BLaER1 treated with 17β-estradiol and CSF1 and Interleukin-3, amounts not matched to agents 10 nM and 100 nM (cell line): ENCODE data around the gene COL4A1.
A peak's percentile ranks its signal among the peaks of the same experiment; 100 is the strongest.

Experiments
- H3K27ac ChIP-seq, 11 experiments: shearing (Covaris generic); formaldehyde crosslinking; 2 replicates each; pipeline ENCODE4 v1.8.1; 2022
- H3K27me3 ChIP-seq, 11 experiments: shearing (Covaris generic); formaldehyde crosslinking; 2 replicates each; pipeline ENCODE4 v1.8.1; 2022
- H3K36me3 ChIP-seq, 11 experiments: shearing (Covaris generic); formaldehyde crosslinking; 2 replicates each; pipeline ENCODE4 v1.8.1; 2022
- H3K4me1 ChIP-seq, 10 experiments: shearing (Covaris generic); formaldehyde crosslinking; 2 replicates each; pipeline ENCODE4 v1.8.1; 2022
- H3K4me2 ChIP-seq, 11 experiments: shearing (Covaris generic); formaldehyde crosslinking; 2 replicates each; pipeline ENCODE4 v1.8.1; 2022
- H3K4me3 ChIP-seq, 10 experiments: shearing (Covaris generic); formaldehyde crosslinking; 2 replicates each; pipeline ENCODE4 v1.8.1; 2022
- H3K9ac ChIP-seq, 11 experiments: shearing (Covaris generic); formaldehyde crosslinking; 2 replicates each; pipeline ENCODE4 v1.8.1; 2022
- H3K9me3 ChIP-seq, 11 experiments: shearing (Covaris generic); formaldehyde crosslinking; replicated peaks in 1 of 11; 2 replicates each; pipeline ENCODE4 v1.8.1; 2022
- H4K20me1 ChIP-seq, 11 experiments: shearing (Covaris generic); formaldehyde crosslinking; 2 replicates each; pipeline ENCODE4 v1.8.1; 2022
- Cebpa-rat ChIP-seq, 11 experiments: shearing (Covaris generic); IDR thresholded peaks; 2 replicates each; pipeline ENCODE4 v1.8.1; 2022

Gene COL4A1

DNA sequence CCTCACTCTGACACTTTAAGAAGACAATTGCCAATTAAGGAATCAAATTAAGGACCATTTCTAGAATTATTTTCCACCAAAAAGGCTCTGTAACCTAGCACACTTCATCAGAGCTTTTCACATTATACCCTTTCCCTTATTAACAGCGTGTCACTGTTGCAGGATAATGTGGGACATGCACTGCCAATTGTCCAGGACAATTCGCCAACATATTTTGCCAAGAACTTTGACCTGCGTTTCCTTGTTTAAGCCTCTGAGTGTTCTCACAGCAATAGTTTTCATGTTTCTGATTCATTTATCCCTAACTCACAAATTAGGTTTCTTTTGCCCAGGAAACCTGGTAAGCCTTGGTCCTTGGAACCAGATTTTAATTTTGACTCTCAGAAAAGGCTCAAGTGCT, 13.3 kb downstream of the COL4A1 start:
- H3K4me2 ChIP-seq, result no peak overlapping the region
- H3K36me3 ChIP-seq, result no peaks in the 10 kb centered on the region
- no peak overlapping the region for H3K27ac ChIP-seq
- H3K9me3 ChIP-seq, result no peaks in the 10 kb centered on the region; a peak in 1 of 22 replicates
- H3K27me3 ChIP-seq, result peaks cover 4 to 7% (median 6%) of the 10 kb centered on the region in 11 experiments; a peak in 17 of 22 replicates
- no peak for TF ChIP-seq Cebpa-rat (IDR thresholded peaks at IDR 0.05)
- no peaks in the 10 kb centered on the region for H4K20me1 ChIP-seq
- H3K4me3 ChIP-seq, result no peak overlapping the region
- H3K4me1 ChIP-seq, result peaks cover 0 to 6% (median 5%) of the 10 kb centered on the region in 10 experiments; a peak in 9 of 20 replicates
- H3K9ac ChIP-seq, result no peak overlapping the region

- no peak overlapping the region for H3K9ac ChIP-seq
- TF ChIP-seq Cebpa-rat (IDR thresholded peaks at IDR 0.05), result no peak
- H4K20me1 ChIP-seq, result no peaks in the 10 kb centered on the region
- peaks cover 0 to under 1% (median 0%) of the 10 kb centered on the region in 11 experiments; a peak in 4 of 22 replicates for H3K27me3 ChIP-seq
- no peaks in the 10 kb centered on the region; a peak in 1 of 22 replicates for H3K9me3 ChIP-seq
- H3K4me1 ChIP-seq, result peaks cover 0 to 4% (median 1%) of the 10 kb centered on the region in 10 experiments; a peak in 8 of 20 replicates
- no peak overlapping the region for H3K4me3 ChIP-seq
- no peak overlapping the region for H3K27ac ChIP-seq
- no peaks in the 10 kb centered on the region for H3K36me3 ChIP-seq
- H3K4me2 ChIP-seq, result no peak overlapping the region
These were observed 13.9 kb downstream of the COL4A1 start for GRCh38 chr13:110293037-110293436.

DNA sequence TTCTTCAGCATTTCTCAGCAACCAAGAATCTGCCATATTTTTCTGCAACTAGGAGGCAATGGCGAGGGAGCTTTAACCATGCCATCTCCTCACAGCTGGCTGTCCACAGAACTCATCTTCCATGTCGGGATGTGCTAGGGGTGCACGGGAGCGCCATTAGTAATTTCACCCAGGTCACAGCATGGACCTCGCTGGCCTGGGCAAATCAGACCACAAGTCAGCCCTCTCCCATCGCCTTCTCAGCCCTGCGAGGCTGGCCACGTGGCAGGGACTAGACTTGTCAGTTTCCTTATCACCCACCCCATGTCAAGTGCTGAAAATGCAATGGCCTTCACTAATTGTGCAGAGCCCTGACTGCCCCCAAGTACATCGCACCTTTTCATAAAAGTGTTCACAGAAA, 15.7 kb downstream of the COL4A1 start:
- Histone ChIP-seq H3K4me3 (no peak overlapping the region), H3K9me3 (peaks cover 0 to 1% (median 0%) of the 10 kb centered on the region in 11 experiments; a peak in 1 of 22 replicates), H3K4me2 (no peak overlapping the region), H3K27ac (no peak overlapping the region), H3K36me3 (no peaks in the 10 kb centered on the region), H3K4me1 (peaks cover 0 to 20% (median 13%) of the 10 kb centered on the region in 10 experiments; a peak in 14 of 20 replicates), H3K27me3 (no peaks in the 10 kb centered on the region), H4K20me1 (no peaks in the 10 kb centered on the region), H3K9ac (no peak overlapping the region)
- TF ChIP-seq Cebpa-rat (IDR thresholded peaks at IDR 0.05), result no peak

DNA sequence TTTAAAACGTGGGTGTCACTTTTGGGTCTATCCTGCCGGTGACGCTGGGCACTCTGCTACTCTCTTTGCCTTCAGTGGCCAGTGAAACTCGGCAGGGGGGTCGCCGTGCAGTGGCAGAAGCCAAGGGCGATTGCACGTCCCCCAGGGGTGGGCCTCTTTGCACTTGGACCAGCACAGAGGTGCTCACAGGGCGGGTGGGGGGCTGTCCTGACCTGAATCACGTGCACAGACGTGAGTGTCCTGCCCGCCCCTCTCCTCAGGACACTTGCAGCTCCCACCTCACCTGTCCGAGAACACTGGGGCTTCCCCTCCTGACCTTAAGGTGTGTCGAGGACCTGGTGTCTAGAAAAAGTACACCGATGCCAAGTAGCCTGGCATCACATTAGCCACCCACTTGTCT, 16.1 kb downstream of the COL4A1 start:
- Histone ChIP-seq H3K36me3 (no peaks in the 10 kb centered on the region), H3K4me3 (no peak overlapping the region), H3K27me3 (no peaks in the 10 kb centered on the region), H4K20me1 (no peaks in the 10 kb centered on the region), H3K4me2 (no peak overlapping the region), H3K27ac (no peak overlapping the region), H3K4me1 (peaks cover 0 to 20% (median 13%) of the 10 kb centered on the region in 10 experiments; a peak in 14 of 20 replicates), H3K9ac (no peak overlapping the region), H3K9me3 (peaks cover 0 to 6% (median 0%) of the 10 kb centered on the region in 11 experiments; a peak in 1 of 22 replicates)
- no peak for TF ChIP-seq Cebpa-rat (IDR thresholded peaks at IDR 0.05)

- Histone ChIP-seq H3K36me3 (no peaks in the 10 kb centered on the region), H3K27me3 (no peaks in the 10 kb centered on the region), H3K4me2 (no peak overlapping the region), H3K27ac (no peak overlapping the region), H3K4me1 (peaks cover 0 to 20% (median 13%) of the 10 kb centered on the region in 10 experiments; a peak in 14 of 20 replicates), H3K9ac (no peak overlapping the region), H3K9me3 (peaks cover 0 to 6% (median 0%) of the 10 kb centered on the region in 11 experiments; a peak in 1 of 22 replicates), H4K20me1 (no peaks in the 10 kb centered on the region), H3K4me3 (no peak overlapping the region)
- TF ChIP-seq Cebpa-rat (IDR thresholded peaks at IDR 0.05), result no peak
These were observed 16.8 kb downstream of the COL4A1 start for GRCh38 chr13:110290153-110290552.

GRCh38 chr13:110289661-110290060, 17.3 kb downstream of the COL4A1 start:
- no peak for TF ChIP-seq Cebpa-rat (IDR thresholded peaks at IDR 0.05)
- Histone ChIP-seq H3K9me3 (peaks cover 0 to 6% (median 0%) of the 10 kb centered on the region in 11 experiments; a peak in 1 of 22 replicates), H3K9ac (no peak overlapping the region), H3K4me2 (no peak overlapping the region), H3K4me3 (no peak overlapping the region), H4K20me1 (no peaks in the 10 kb centered on the region), H3K36me3 (no peaks in the 10 kb centered on the region), H3K27me3 (no peaks in the 10 kb centered on the region), H3K4me1 (peaks cover 0 to 20% (median 13%) of the 10 kb centered on the region in 10 experiments; a peak in 14 of 20 replicates), H3K27ac (no peak overlapping the region)

- no peaks in the 10 kb centered on the region for H3K36me3 ChIP-seq
- H3K9ac ChIP-seq, result no peak overlapping the region
- no peak overlapping the region for H3K4me3 ChIP-seq
- no peak overlapping the region for H3K27ac ChIP-seq
- peaks cover 0 to 20% (median 13%) of the 10 kb centered on the region in 10 experiments; a peak in 14 of 20 replicates for H3K4me1 ChIP-seq
- no peaks in the 10 kb centered on the region for H3K27me3 ChIP-seq
- peaks cover 0 to 6% (median 0%) of the 10 kb centered on the region in 11 experiments; a peak in 1 of 22 replicates for H3K9me3 ChIP-seq
- no peak for TF ChIP-seq Cebpa-rat (IDR thresholded peaks at IDR 0.05)
- no peaks in the 10 kb centered on the region for H4K20me1 ChIP-seq
- no peak overlapping the region for H3K4me2 ChIP-seq
These were observed 17.8 kb downstream of the COL4A1 start for GRCh38 chr13:110289174-110289573.

DNA sequence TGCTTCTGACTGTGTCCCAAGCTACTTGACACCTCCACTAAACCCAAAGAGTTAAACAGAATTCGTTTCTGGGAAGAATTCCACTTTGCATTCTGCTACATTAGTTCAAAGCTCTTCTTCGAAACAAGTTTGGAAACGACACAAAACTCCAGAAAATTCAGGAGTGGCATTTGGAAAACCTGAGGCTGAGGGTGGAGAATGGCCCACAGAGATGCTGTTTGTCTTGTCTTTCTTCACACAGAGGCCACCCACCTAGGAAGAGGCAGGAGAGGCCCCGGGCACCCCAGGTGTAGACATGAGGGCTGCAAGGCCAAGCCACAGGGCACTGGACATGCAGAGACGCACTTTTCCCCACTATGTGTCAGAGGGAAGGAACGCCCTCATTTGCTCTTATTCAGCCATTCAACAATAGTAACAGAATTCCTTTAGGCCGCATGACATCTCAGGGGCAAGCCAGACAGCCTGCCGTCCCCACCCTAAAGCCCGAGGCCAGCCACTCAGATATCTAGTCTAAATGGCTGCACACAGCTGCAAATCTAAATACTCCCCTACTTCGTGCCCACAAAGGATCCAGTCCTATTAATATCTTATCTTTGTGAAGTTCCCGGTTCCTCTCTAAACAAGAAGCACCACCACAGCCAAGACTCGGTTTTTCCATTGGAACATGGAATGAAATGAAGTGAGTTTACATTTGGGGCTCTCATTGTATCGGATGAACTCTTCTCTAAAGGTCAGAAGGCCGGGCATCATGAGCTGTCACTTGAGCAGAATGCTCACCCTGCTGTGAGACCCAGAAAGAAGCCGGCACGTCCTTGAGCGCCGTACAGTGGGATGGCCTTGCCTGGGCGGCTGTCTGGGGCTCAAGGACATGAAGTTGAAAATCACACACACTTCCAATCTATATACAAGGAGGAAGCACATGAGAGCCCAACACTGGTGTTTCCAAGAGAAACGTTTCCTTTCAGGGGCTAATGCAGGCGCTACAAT, 19.8 kb downstream of the COL4A1 start:
- Histone ChIP-seq H3K9me3 (peaks cover 0 to 6% (median 0%) of the 10 kb centered on the region in 11 experiments; a peak in 5 of 22 replicates), H3K36me3 (no peaks in the 10 kb centered on the region), H3K4me3 (no peak overlapping the region), H3K27ac (no peak overlapping the region), H3K9ac (no peak overlapping the region), H4K20me1 (no peaks in the 10 kb centered on the region), H3K4me2 (peak overlapping the region in 8 of 11 experiments; percentile 6 to 55 (median 28); a peak in 12 of 22 replicates), H3K4me1 (peaks cover 0 to 20% (median 13%) of the 10 kb centered on the region in 10 experiments; a peak in 14 of 20 replicates), H3K27me3 (no peaks in the 10 kb centered on the region)
- TF ChIP-seq Cebpa-rat (IDR thresholded peaks at IDR 0.05), result no peak
